Adrenal gland (tissue), 5 donors: ENCODE measurements around the gene TRPV2.

Source experiments
- POLR2A ChIP-seq, 2 donors: fragments of 450-650 bp; IDR thresholded peaks; one replicate each; pipeline ENCODE4 v1.6.1; 2017; ENCODE audit warnings: antibody characterized with exemption in 2 of 2, mild to moderate bottlenecking in 2 of 2, moderate library complexity in 1 of 2
- TF ChIP-seq, protein P1 (sequence below), 6 experiments: fragments of 450-650 bp in 4 of 6; fragments of 200-600 bp in 2 of 6; sonication (generic) in 1 of 6; IDR thresholded peaks; 1 replicate in 5 of 6; 2 replicates in 1 of 6; pipeline versions ENCODE4 v1.5.1 to v1.8.0; 2016 to 2021; ENCODE audit warnings: antibody characterized with exemption in 6 of 6, mild to moderate bottlenecking in 2 of 6, moderate library complexity in 1 of 6
- donor health status: DM: no; HTN: no; CAD: no.

DNA sequence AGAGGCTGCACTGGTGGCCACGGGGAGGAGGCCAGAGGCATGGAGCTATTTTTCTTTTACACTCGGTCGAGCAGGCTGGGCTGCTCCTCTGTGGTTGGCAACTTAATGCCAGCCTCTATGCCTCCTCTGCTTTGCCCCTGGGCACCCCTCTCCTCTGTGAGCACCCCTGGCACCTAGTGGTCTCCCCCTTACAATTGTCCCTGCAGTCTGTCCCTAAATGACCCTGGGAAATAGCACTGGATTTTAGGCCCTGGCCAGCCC, 49.6 kb downstream of the TRPV2 start:
- TF ChIP-seq, protein P1, sequence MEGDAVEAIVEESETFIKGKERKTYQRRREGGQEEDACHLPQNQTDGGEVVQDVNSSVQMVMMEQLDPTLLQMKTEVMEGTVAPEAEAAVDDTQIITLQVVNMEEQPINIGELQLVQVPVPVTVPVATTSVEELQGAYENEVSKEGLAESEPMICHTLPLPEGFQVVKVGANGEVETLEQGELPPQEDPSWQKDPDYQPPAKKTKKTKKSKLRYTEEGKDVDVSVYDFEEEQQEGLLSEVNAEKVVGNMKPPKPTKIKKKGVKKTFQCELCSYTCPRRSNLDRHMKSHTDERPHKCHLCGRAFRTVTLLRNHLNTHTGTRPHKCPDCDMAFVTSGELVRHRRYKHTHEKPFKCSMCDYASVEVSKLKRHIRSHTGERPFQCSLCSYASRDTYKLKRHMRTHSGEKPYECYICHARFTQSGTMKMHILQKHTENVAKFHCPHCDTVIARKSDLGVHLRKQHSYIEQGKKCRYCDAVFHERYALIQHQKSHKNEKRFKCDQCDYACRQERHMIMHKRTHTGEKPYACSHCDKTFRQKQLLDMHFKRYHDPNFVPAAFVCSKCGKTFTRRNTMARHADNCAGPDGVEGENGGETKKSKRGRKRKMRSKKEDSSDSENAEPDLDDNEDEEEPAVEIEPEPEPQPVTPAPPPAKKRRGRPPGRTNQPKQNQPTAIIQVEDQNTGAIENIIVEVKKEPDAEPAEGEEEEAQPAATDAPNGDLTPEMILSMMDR (IDR thresholded peaks at IDR 0.05), result no peak
- no peak for TF ChIP-seq POLR2A (IDR thresholded peaks at IDR 0.05)
